Activated CD8-positive, alpha-beta memory T cell treated with anti-CD3 and anti-CD28 coated beads for 48 hours (primary cell): ENCODE measurements around the gene MAP1LC3B2.

ENCODE experiments used
- DNase-seq, 3 experiments: peaks; one replicate each; pipeline ENCODE4 v3.0.0-alpha.2; 2020; ENCODE audit warnings: low read depth in 2 of 3, low spot score in 2 of 3

Gene MAP1LC3B2

GRCh38 chr12:116610971-116611541, 51.9 kb downstream of the MAP1LC3B2 start:
- DNase-seq = no peak

GRCh38 chr12:116612436-116612835, 53.3 kb downstream of the MAP1LC3B2 start:
- DNase-seq = no peak

- DNase-seq = no peak
Observed at GRCh38 chr12:116613256-116613655, 54.1 kb downstream of the MAP1LC3B2 start.

- no peak for DNase-seq
Observed at GRCh38 chr12:116614194-116614915, 55.2 kb downstream of the MAP1LC3B2 start.

GRCh38 chr12:116615141-116615861, 56.1 kb downstream of the MAP1LC3B2 start:
- DNase-seq = no peak

- DNase-seq = no peak
Observed at GRCh38 chr12:116616536-116617248, 57.5 kb downstream of the MAP1LC3B2 start.

GRCh38 chr12:116619246-116619645, 60.1 kb downstream of the MAP1LC3B2 start:
- DNase-seq = no peak

- no peak for DNase-seq
Observed at GRCh38 chr12:116620124-116620491, 60.9 kb downstream of the MAP1LC3B2 start.

GRCh38 chr12:116620492-116621191, 61.5 kb downstream of the MAP1LC3B2 start:
- DNase-seq = no peak

- DNase-seq = no peak
Observed at GRCh38 chr12:116621194-116621593, 62.0 kb downstream of the MAP1LC3B2 start.

- DNase-seq = no peak
Observed at GRCh38 chr12:116624516-116624915, 65.3 kb downstream of the MAP1LC3B2 start.

GRCh38 chr12:116626153-116626552, 67.0 kb downstream of the MAP1LC3B2 start:
- no peak for DNase-seq
